HCT116 (cell line): ENCODE data around the gene ST3GAL3. TPM values are rescaled to one million over a fixed set of nuclear protein-coding genes. Genes with fewer than 3 reads are reported as not detected.

Experiments used
- ATAC-seq: fragments of 200-7000 bp; cut with Tn5 transposase; 2 replicates; pipeline ENCODE4 v1.9.1; 2020; ENCODE audit warnings: mild to moderate bottlenecking, moderate library complexity
- BruUV-seq: library from RNA; stranded (reverse); fragments of 400-500 nt; replicated peaks from 2 replicates; lab custom pipeline; 2021; lab: Mats Ljungman, UMichigan
- CTCF ChIA-PET: fragments of 300-600 bp; sonication (Branson Sonifier 250); formaldehyde crosslinking; loops from one replicate; lab custom pipeline; 2021; ENCODE audit warnings: antibody characterized with exemption; lab: Charles Lee
- POLR2A ChIA-PET: fragments of 300-600, 350-600 bp; sonication (Branson Sonifier 250); formaldehyde crosslinking; loops from one replicate; lab custom pipeline; 2021; ENCODE audit warnings: antibody characterized with exemption; lab: Charles Lee
- RAD21 ChIA-PET, 2 experiments: fragments of 300-600 bp; sonication (Branson Sonifier 250); formaldehyde crosslinking; loops; one replicate each; lab custom pipeline; 2023; ENCODE audit warnings: low total read pairs in 2 of 2; ENCODE audit not compliant: uncharacterized antibody in 2 of 2, unreplicated experiment in 2 of 2, low non-redundant PET in 1 of 2; lab: Charles Lee
- DNase-seq: peaks from one replicate; pipeline ENCODE4 v3.0.0-alpha.2; 2010; ENCODE audit warnings: low read depth, low spot score
- H2AFZ ChIP-seq: fragments of 200-600 bp; shearing (Covaris generic), sonication (generic); 2 replicates; pipeline ENCODE4 v1.6.1; 2017; ENCODE audit warnings: low read depth, mixed run types, mixed read lengths, antibody characterized with exemption, low read length; ENCODE audit not compliant: poor library complexity, severe bottlenecking
- H3K27ac ChIP-seq: 2 replicates; pipeline ENCODE4 v1.5.1; 2012; ENCODE audit warnings: low read depth, low read length
- H3K27me3 ChIP-seq: fragments of 200-600 bp; sonication (generic); 2 replicates; pipeline ENCODE4 v1.6.1; 2016; ENCODE audit warnings: mixed run types, low read length, mixed read lengths; ENCODE audit not compliant: insufficient read depth
- H3K36me3 ChIP-seq, 2 experiments: fragments of 200-500 bp in 1 of 2; fragments of 200-600 bp in 1 of 2; sonication (Bioruptor generic) in 1 of 2; sonication (generic) in 1 of 2; 2 replicates each; pipeline versions ENCODE4 v1.5.1 to v1.6.1; 2014 to 2016; ENCODE audit warnings: low read length in 2 of 2, inconsistent platforms in 1 of 2, mixed read lengths in 1 of 2, mixed run types in 1 of 2; ENCODE audit not compliant: insufficient read depth in 2 of 2, control insufficient read depth in 1 of 2
- H3K4me1 ChIP-seq, 2 experiments: fragments of 200-600 bp in 1 of 2; sonication (generic) in 1 of 2; 2 replicates each; pipeline versions ENCODE4 v1.5.1 to v1.6.1; 2012 to 2017; ENCODE audit warnings: low read length in 2 of 2, inconsistent platforms in 1 of 2, mild to moderate bottlenecking in 1 of 2, mixed read lengths in 1 of 2, mixed run types in 1 of 2, moderate library complexity in 1 of 2; ENCODE audit not compliant: insufficient read depth in 2 of 2, control insufficient read depth in 1 of 2
- H3K4me2 ChIP-seq: fragments of 200-600 bp; sonication (generic); 2 replicates; pipeline ENCODE4 v1.6.1; 2017; ENCODE audit warnings: mixed run types, low read length, mixed read lengths
- H3K4me3 ChIP-seq, 2 experiments: fragments of 200-600 bp in 1 of 2; sonication (generic) in 1 of 2; replicated peaks in 1 of 2; 2 replicates each; pipeline ENCODE4 v1.5.1; 2011 to 2016; ENCODE audit warnings: low read length in 2 of 2, control low read depth in 1 of 2, low read depth in 1 of 2, mild to moderate bottlenecking in 1 of 2, mixed read lengths in 1 of 2, mixed run types in 1 of 2
- H3K79me2 ChIP-seq: fragments of 200-600 bp; sonication (generic); 2 replicates; pipeline ENCODE4 v1.6.1; 2017; ENCODE audit warnings: mild to moderate bottlenecking, mixed run types, low read length, moderate library complexity, mixed read lengths; ENCODE audit not compliant: insufficient read depth
- H3K9ac ChIP-seq: fragments of 200-600 bp; sonication (generic); 2 replicates; pipeline ENCODE4 v1.6.1; 2016; ENCODE audit warnings: low read length, mixed read lengths
- H3K9me2 ChIP-seq: fragments of 200-600 bp; sonication (generic), shearing (Covaris generic); 2 replicates; pipeline ENCODE4 v1.6.1; 2017; ENCODE audit warnings: mixed run types, mild to moderate bottlenecking, moderate library complexity; ENCODE audit not compliant: insufficient read depth
- H3K9me3 ChIP-seq, 2 experiments: fragments of 200-500 bp in 1 of 2; fragments of 200-600 bp in 1 of 2; sonication (Bioruptor generic) in 1 of 2; sonication (generic) in 1 of 2; 2 replicates each; pipeline ENCODE4 v1.6.1; 2014 to 2017; ENCODE audit warnings: low read length in 2 of 2, mixed read lengths in 2 of 2, inconsistent platforms in 1 of 2, low read depth in 1 of 2, mild to moderate bottlenecking in 1 of 2, mixed run types in 1 of 2, moderate library complexity in 1 of 2; ENCODE audit not compliant: control insufficient read depth in 1 of 2, insufficient read depth in 1 of 2
- H4K20me1 ChIP-seq: fragments of 200-600 bp; sonication (generic), shearing (Covaris generic); 2 replicates; pipeline ENCODE4 v1.6.1; 2017; ENCODE audit warnings: mixed run types, mild to moderate bottlenecking, moderate library complexity; ENCODE audit not compliant: insufficient read depth
- CBX3 ChIP-seq: IDR thresholded peaks from 2 replicates; pipeline ENCODE4 v1.6.1; 2012; ENCODE audit warnings: low read depth
- CTCF ChIP-seq, 3 experiments: fragments of 200-600 bp in 1 of 3; sonication (generic) in 1 of 3; IDR thresholded peaks in 2 of 3; conservative IDR thresholded peaks in 1 of 3; 2 replicates each; pipeline ENCODE4 v1.5.1; 2012 to 2017; ENCODE audit warnings: low read depth in 2 of 3, low read length in 2 of 3, antibody characterized with exemption in 1 of 3, borderline replicate concordance in 1 of 3, control low read depth in 1 of 3, mild to moderate bottlenecking in 1 of 3, mixed read lengths in 1 of 3, mixed run types in 1 of 3, moderate library complexity in 1 of 3; ENCODE audit not compliant: insufficient read depth in 1 of 3
- REST ChIP-seq: IDR thresholded peaks from 2 replicates; pipeline ENCODE4 v1.6.1; 2012; ENCODE audit warnings: low read depth
- SRF ChIP-seq: IDR thresholded peaks from 2 replicates; pipeline ENCODE4 v1.6.1; 2012; ENCODE audit warnings: low read depth
- ZNF274 ChIP-seq: fragments of 200-500 bp; sonication (Bioruptor generic); IDR thresholded peaks from 2 replicates; pipeline ENCODE4 v1.6.1; 2014; ENCODE audit warnings: mild to moderate bottlenecking, low read depth, low read length, inconsistent platforms
- intact Hi-C: fragments of 100-400 bp; cut with micrococcal nuclease; formaldehyde crosslinking; loops from 2 replicates; pipeline ENCODE4 v1.10.0; 2022
- total RNA-seq: library from RNA; stranded (reverse); gene quantifications from one replicate; pipeline ENCODE4 v1.2.1, GENCODE V29; 2021; ENCODE audit not compliant: unreplicated experiment

The ST3GAL3 gene
- total RNA-seq, 1 experiment from 2014 or later: 7.2 TPM

- H3K27me3 ChIP-seq: no peaks in the 10 kb centered on the region
- no peak for TF ChIP-seq SRF
- TF ChIP-seq ZNF274: no peak
- TF ChIP-seq CTCF (IDR thresholded peaks at IDR 0.05 in 2 of 3, conservative IDR thresholded peaks at IDR 0.05 in 1 of 3; ENCODE audit: borderline replicate concordance in 1 of 3, insufficient read depth in 1 of 3, low read depth in 2 of 3, low read length in 2 of 3): no peak
- TF ChIP-seq CBX3: no peak
- TF ChIP-seq REST: no peak
- no peaks in the 10 kb centered on the region for H3K9me2 ChIP-seq
- no peaks in the 10 kb centered on the region for H3K9me3 ChIP-seq
- intact Hi-C loops: no loop called here
- H2AFZ ChIP-seq: no peak overlapping the region
- BruUV-seq: no TSS peak
- no peak overlapping the region for H3K27ac ChIP-seq
- no peak for DNase-seq
- no peaks in the 10 kb centered on the region for H4K20me1 ChIP-seq
- H3K4me3 ChIP-seq: no peak overlapping the region
- RAD21 ChIA-PET: no interaction called here
- no peaks in the 10 kb centered on the region for H3K79me2 ChIP-seq
- H3K9ac ChIP-seq: no peak overlapping the region
- CTCF ChIA-PET: no interaction called here
- H3K4me2 ChIP-seq: no peak overlapping the region
- no peaks in the 10 kb centered on the region for H3K4me1 ChIP-seq
- ATAC-seq: no peak
- POLR2A ChIA-PET: no interaction called here
- peaks cover 57 to 64% of the 10 kb centered on the region in 2 experiments for H3K36me3 ChIP-seq
Measured at GRCh38 chr1:43693371-43693770, 14.0 kb upstream of the ST3GAL3 start.
